ENCODE data around the gene PRPS1L1.

GRCh38 chr7:18016547-18017444 is 10.8 kb downstream of the PRPS1L1 start:
- TF ChIP-seq, protein P1, sequence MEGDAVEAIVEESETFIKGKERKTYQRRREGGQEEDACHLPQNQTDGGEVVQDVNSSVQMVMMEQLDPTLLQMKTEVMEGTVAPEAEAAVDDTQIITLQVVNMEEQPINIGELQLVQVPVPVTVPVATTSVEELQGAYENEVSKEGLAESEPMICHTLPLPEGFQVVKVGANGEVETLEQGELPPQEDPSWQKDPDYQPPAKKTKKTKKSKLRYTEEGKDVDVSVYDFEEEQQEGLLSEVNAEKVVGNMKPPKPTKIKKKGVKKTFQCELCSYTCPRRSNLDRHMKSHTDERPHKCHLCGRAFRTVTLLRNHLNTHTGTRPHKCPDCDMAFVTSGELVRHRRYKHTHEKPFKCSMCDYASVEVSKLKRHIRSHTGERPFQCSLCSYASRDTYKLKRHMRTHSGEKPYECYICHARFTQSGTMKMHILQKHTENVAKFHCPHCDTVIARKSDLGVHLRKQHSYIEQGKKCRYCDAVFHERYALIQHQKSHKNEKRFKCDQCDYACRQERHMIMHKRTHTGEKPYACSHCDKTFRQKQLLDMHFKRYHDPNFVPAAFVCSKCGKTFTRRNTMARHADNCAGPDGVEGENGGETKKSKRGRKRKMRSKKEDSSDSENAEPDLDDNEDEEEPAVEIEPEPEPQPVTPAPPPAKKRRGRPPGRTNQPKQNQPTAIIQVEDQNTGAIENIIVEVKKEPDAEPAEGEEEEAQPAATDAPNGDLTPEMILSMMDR (conservative IDR thresholded peaks at IDR 0.05; ENCODE audit: low read depth, low read length) = no peak
- no peak for TF ChIP-seq EZH2 (IDR thresholded peaks at IDR 0.05; ENCODE audit: borderline replicate concordance, low read depth, low read length, poor library complexity, severe bottlenecking)

Measured in A673 (cell line).